Astrocyte of the hippocampus (primary cell): Measurements from ENCODE around the gene GRAMD1B.
"Not testable (repeated sequence)": the region's sequence is repeated elsewhere in the genome, so short reads cannot be mapped to it uniquely, and the experiment has no call there.

Experiments used
- DNase-seq: peaks from one replicate; pipeline ENCODE4 v3.0.0; 2011; ENCODE audit warnings: low read depth, low spot score

Gene GRAMD1B

GRCh38 chr11:123443851-123444623, 14.0 kb downstream of the GRAMD1B start:
- no peak for DNase-seq

- no peak for DNase-seq
These were observed 18.8 kb downstream of the GRAMD1B start for GRCh38 chr11:123448823-123449222.

- no peak for DNase-seq
These were observed 19.4 kb downstream of the GRAMD1B start for GRCh38 chr11:123449436-123449835.

- peak; percentile 42 for DNase-seq
These were observed 20.6 kb downstream of the GRAMD1B start for GRCh38 chr11:123450623-123451022.

- DNase-seq, result no peak
These were observed 21.2 kb downstream of the GRAMD1B start for GRCh38 chr11:123451183-123451781.

GRCh38 chr11:123452794-123453193, 22.7 kb downstream of the GRAMD1B start:
- DNase-seq, result no peak

GRCh38 chr11:123454060-123454651, 24.1 kb downstream of the GRAMD1B start:
- peak; percentile 46 for DNase-seq

- DNase-seq, result no peak
These were observed 24.7 kb downstream of the GRAMD1B start for GRCh38 chr11:123454796-123455195.

- not testable (repeated sequence) for DNase-seq
These were observed 26.4 kb downstream of the GRAMD1B start for GRCh38 chr11:123456448-123456847.

GRCh38 chr11:123457187-123457770, 27.2 kb downstream of the GRAMD1B start:
- no peak for DNase-seq

GRCh38 chr11:123458501-123458900, 28.4 kb downstream of the GRAMD1B start:
- no peak for DNase-seq

GRCh38 chr11:123460012-123460700, 30.1 kb downstream of the GRAMD1B start:
- DNase-seq, result no peak

GRCh38 chr11:123461164-123461563, 31.1 kb downstream of the GRAMD1B start:
- DNase-seq, result no peak

- not testable (repeated sequence) for DNase-seq
These were observed 35.6 kb downstream of the GRAMD1B start for GRCh38 chr11:123465667-123466066.

GRCh38 chr11:123466172-123466571, 36.1 kb downstream of the GRAMD1B start:
- not testable (repeated sequence) for DNase-seq

- DNase-seq, result no peak
These were observed 39.0 kb downstream of the GRAMD1B start for GRCh38 chr11:123469089-123469488.

GRCh38 chr11:123469586-123469985, 39.5 kb downstream of the GRAMD1B start:
- DNase-seq, result no peak

GRCh38 chr11:123470842-123471241, 40.8 kb downstream of the GRAMD1B start:
- DNase-seq, result no peak

- no peak for DNase-seq
These were observed 42.3 kb downstream of the GRAMD1B start for GRCh38 chr11:123472236-123472935.

GRCh38 chr11:123473941-123474677, 44.0 kb downstream of the GRAMD1B start:
- DNase-seq, result peak; percentile 68
